T47D (cell line): ENCODE data around the gene FAM47C.
"Not testable (repeated sequence)": the region's sequence is repeated elsewhere in the genome, so short reads cannot be mapped to it uniquely, and the experiment has no call there.

Experiments used
- DNase-seq, 2 experiments: peaks; one replicate each; pipeline versions ENCODE4 v3.0.0 to v3.0.0-alpha.2; 2011 to 2012; ENCODE audit warnings: low read depth in 1 of 2, low spot score in 1 of 2
- JUND ChIP-seq: IDR thresholded peaks from 2 replicates; pipeline ENCODE4 v1.6.1; 2012; ENCODE audit warnings: low read depth
- in situ Hi-C: cut with HindIII; loops from 2 replicates; pipeline ENCODE4 v1.10.0; 2016; ENCODE audit warnings: low sequenced_read_pairs, low pct_unique_long_range_greater_than_20kb

Gene FAM47C

GRCh38 chrX:37008182-37008581 lies at the start of gene FAM47C:
FAM47C (plus strand) TSS chrX:37008366; CDS start chrX:37008411, 45 bp downstream.
- in situ Hi-C loops, DNase-seq: not testable (repeated sequence)

DNA sequence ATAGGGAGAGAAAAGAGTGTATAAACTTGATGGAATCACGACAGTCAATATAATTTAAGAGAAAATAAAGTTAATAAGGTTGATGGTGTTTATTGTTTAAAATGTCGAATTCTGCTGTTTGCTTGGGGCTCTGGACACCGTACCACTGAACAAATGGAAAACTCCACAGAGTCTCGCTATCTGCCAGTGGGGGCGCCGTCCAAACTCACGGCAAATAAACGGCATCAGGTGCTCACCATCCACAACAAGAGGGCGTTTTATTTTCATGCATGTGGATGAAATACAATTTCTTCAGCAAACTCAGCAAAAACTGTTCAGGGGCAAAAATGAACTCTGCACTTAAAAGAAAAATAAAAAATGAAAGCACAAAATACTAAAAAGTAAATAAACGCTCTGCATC lies 46.6 kb upstream of the FAM47C start:
- TF ChIP-seq JUND = no peak
- DNase-seq = peak; percentile 26 to 51
- in situ Hi-C loops = no loop called here

- DNase-seq = no peak
- no peak for TF ChIP-seq JUND
- in situ Hi-C loops = no loop called here
Measured at GRCh38 chrX:36963069-36963808, 44.9 kb upstream of the FAM47C start.

- in situ Hi-C loops = no loop called here
- no peak for TF ChIP-seq JUND
- no peak for DNase-seq
Measured at GRCh38 chrX:36963852-36964251, 44.3 kb upstream of the FAM47C start.

- TF ChIP-seq JUND = no peak
- no peak for DNase-seq
- in situ Hi-C loops = no loop called here
Measured at GRCh38 chrX:36973575-36973974, 34.6 kb upstream of the FAM47C start.

GRCh38 chrX:36974911-36975310 lies 33.3 kb upstream of the FAM47C start:
- in situ Hi-C loops = no loop called here
- TF ChIP-seq JUND = no peak
- DNase-seq = no peak

- no peak for TF ChIP-seq JUND
- no peak for DNase-seq
- in situ Hi-C loops = no loop called here
Measured at GRCh38 chrX:36978886-36979285, 29.3 kb upstream of the FAM47C start.

DNA sequence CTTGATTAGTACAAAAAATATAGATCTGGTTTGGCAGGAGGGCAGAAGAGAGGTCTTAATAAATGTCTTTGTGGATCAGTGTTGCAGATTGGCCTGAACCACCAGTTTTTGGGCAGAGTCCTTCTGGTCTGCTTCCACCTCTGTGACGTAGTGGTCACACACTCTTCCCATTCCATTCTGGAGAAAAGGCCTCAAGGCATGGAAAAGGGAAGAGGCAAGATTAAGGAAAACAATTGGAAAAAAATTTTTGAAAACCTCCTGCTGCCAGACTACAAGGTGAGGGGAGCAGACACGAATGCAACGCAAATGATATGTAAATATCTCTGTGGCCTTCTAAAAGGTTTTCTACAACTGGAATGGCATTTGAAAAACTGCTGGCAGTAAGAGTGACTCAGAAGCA lies 24.3 kb upstream of the FAM47C start:
- TF ChIP-seq JUND = no peak
- DNase-seq = no peak
- in situ Hi-C loops = no loop called here

DNA sequence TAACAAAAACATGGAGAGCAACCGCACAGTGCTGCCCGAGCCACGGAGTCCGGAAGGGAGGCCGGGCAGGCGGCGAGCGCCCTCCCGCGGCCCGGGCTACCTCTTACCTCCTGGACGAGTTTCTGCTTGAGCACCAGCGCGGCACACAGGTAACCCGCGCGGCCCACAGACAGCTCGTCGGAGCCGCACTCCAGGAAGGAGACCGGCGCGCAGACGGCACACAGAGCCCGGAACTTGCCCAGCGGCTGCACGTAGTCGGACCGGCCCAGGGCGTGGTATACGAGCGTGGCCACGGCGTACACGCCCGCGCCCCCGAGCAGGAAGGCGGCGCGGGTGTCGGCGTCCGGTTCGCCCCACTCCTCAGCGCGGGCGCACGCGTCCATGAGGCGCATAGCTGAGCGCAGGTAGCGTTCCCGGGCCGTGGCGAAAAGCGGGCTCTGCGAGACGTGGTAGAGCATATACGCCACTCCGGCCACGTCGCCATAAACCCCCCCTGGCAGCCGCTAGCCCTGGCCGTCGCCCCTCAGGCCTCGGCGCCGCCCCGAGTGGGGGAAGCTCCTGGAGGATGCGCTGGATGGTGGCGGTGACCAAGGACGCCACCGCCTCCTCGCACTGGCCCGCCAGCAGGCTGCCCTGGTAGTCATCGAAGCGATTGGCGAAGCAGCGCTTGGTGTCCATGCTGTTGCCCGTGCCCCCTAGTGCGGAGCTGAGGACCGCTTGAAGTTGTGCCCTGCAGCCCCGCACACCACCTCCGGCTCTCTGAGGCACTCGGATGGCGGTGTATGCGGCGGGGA lies 22.6 kb upstream of the FAM47C start:
- DNase-seq, in situ Hi-C loops: not testable (repeated sequence)

DNA sequence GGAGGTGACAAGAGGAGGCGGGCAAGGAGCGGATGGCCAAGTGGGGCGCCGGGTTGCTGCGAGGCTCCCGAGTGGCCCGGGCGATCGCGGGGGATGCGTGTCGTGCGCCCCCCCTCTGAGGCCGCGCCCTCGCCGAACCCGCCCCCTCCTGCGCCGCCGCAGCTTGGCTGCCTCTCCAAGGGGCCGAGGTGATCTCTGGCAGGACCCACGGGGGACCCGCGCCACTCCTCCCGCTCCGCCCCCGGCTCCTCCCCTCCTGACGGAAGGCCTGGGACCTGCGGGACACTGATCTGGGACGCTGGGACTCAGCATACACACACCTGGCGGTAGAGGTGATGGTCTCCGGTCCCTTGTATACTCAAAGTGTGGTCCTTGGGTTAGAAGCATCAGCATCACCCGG lies 21.9 kb upstream of the FAM47C start:
- in situ Hi-C loops = no loop called here

GRCh38 chrX:36987212-36987611 lies 21.0 kb upstream of the FAM47C start:
- in situ Hi-C loops = not testable (repeated sequence)

More for the DNA sequence above, 21.9 kb upstream of the FAM47C start:
- TF ChIP-seq JUND = no peak
- DNase-seq = no peak

GRCh38 chrX:37000140-37000539 lies 8.0 kb upstream of the FAM47C start:
- TF ChIP-seq JUND = no peak
- DNase-seq = no peak
- in situ Hi-C loops = no loop called here

More at GRCh38 chrX:36987212-36987611, 21.0 kb upstream of the FAM47C start:
- DNase-seq = not testable (repeated sequence)

DNA sequence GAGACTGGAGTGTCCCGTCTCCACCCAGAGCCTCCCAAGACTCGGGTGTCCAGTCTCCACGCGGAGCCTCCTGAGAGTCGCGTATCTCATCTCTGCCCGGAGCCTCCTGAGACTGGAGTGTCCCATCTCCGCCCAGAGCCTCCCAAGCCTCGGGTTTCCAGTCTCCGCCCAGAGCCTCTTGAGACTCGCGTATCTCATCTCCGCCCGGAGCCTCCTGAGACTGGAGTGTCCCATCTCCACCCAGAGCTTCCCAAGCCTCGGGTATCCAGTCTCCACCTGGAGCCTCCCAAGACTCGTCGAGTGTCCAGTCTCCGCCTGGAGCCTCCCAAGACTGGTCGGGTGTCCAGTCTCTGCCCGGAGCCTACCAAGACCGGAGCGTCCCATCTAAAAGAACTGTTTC lies 2.3 kb downstream of the FAM47C start:
- in situ Hi-C loops = no loop called here
- no peak for TF ChIP-seq JUND
- no peak for DNase-seq

DNA sequence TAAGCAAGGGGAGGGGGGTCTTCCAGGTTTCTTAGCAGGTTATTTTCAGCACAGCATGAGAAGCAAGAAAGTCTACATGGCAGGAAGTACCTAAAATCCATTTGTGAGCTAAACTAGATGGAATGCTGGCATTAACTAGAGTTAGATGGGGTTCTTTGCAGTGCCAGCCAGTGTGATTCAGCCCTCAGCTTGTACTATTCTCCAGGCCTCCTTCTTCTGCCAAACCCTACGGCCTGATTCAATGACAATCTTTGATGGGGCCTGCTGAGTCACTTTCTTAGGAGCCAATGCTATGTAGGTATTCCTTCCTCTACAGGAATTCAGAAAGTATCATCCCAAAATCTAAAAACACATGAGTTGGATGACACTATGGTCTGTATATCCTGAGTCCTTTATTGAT lies 26.1 kb downstream of the FAM47C start:
- DNase-seq, in situ Hi-C loops: not testable (repeated sequence)

- in situ Hi-C loops = not testable (repeated sequence)
Measured at GRCh38 chrX:37036674-37037220, 28.6 kb downstream of the FAM47C start.

GRCh38 chrX:37038814-37039213 lies 30.6 kb downstream of the FAM47C start:
- DNase-seq, in situ Hi-C loops: not testable (repeated sequence)

More at GRCh38 chrX:37036674-37037220, 28.6 kb downstream of the FAM47C start:
- peak in 1 of 2 experiments; percentile 80 for DNase-seq

- in situ Hi-C loops, DNase-seq: not testable (repeated sequence)
Measured at GRCh38 chrX:37042956-37043885, 35.1 kb downstream of the FAM47C start.
